ENCODE results near the gene PABPC1L2A. TPM values are rescaled to one million over a fixed set of nuclear protein-coding genes. Genes with fewer than 3 reads are reported as not detected.

PABPC1L2A gene
- total RNA-seq (2022; extraction: Qiagen RNA extraction), result 0.03 TPM in 1 of 5 replicates, not detected in the others

DNA sequence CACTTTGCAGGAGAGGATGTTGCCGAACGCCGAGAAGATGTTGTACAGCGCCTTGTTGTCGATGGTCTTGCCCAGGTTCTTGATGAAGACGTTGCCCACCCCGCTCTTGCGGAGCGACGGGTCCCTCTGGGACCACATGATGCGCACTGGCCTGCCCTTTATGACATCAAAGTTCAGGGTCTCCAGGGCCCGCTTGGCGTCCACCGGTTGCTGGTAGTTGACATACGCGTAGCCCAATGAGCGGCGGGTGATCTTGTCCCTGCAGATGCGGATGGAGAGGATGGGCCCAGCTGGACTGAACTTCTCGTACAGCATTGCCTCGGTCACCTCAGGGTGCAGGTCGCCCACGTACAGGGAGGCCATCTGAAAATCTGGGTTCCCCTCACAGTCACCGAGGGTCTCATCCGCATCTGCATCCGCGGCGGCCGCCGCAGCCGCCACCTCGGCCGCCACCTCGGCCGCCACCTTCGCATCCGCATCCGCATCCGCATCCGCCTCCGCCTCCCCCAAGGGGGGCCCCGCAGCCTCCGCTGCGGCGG is at the start of gene PABPC1L2A:
PABPC1L2A (minus strand) TSS at position 489 of the 539 bp plus-strand sequence; CDS start at position 363, 126 bp downstream.

Other genes with a start within 250 kb of the PABPC1L2A start
- not detected in 5 replicates for gene FAM236C, start 166.9 kb downstream of the PABPC1L2A start, total RNA-seq (2022; extraction: Qiagen RNA extraction)
- not detected in 5 replicates for gene FAM236A, start 141.3 kb downstream of the PABPC1L2A start, total RNA-seq (2022; extraction: Qiagen RNA extraction)
- 0.17 TPM in 1 of 5 replicates, not detected in the others for gene DMRTC1, start 135.7 kb downstream of the PABPC1L2A start, total RNA-seq (2022; extraction: Qiagen RNA extraction)
- gene PABPC1L2B, start 76.6 kb downstream of the PABPC1L2A start, total RNA-seq (2022; extraction: Qiagen RNA extraction), result not detected in 5 replicates
- 0.76 to 1.3 TPM (median 1.0 TPM) in 5 replicates for gene NAP1L2, start 135.3 kb upstream of the PABPC1L2A start, total RNA-seq (2022; extraction: Qiagen RNA extraction)

Data from A549 treated with Hydrocortisone at 1 μM for 4 hours (cell line).